ENCODE measurements around the gene STX7.

DNA sequence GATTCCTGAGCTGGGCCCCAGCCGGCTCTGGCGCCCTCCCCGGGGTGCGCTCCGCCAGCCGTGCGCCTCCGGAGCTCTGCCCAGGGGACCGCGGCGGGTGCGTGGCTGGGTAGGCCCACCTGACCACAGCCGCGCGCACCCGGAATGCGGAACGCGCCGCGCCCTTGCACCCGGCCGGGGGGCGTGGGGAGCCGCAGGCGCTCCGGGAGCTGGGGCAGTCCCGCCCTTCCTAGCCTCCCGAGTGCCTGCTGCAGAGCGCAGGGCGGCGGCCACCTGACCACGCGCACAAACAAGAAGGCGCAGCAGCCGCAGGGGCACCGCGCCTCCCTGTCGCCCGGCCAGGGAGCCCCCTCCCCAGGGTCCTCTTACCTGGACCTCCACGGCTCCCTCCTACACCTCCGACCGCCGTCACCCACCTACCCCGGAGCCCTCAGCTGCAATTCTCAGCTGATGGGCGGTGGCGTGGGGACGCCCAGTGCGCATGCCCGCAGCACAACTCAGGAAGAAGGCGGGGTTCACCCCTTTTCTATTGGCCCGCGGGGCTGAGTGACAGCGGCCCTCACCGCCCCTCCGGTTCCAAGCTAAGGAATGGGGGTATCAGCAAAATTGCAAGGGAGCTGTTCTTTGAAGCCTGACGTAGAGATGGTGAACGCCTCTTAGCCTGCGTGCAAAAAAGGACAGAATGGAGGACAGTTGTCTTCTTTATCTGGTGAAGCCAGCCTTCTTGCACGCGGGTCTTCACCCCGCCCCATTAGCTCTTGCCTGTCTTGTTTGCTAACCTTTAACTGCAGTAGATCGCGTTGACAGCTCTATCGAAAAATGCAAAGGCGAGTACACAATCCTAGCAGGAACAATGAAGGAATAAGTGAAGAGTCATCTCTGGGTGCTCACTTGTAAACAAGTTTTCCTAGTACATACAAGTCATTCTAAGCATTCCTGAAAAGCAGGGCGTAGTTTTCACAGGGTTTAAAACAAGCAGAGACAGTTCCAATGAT, at the start of gene STX7:
- TF ChIP-seq CTCF (IDR thresholded peaks at IDR 0.05) (no peak), ARID4B (CRISPR knock-in tag; IDR thresholded peaks at IDR 0.05; ENCODE audit: borderline replicate concordance) (no peak), GABPB1 (CRISPR knock-in tag; IDR thresholded peaks at IDR 0.05) (peak; percentile 57; the same call in 1 of the 2 replicates), E2F1 (CRISPR knock-in tag; IDR thresholded peaks at IDR 0.05) (no peak), USF2 (CRISPR knock-in tag; IDR thresholded peaks at IDR 0.05) (peak; percentile 50; the same call in 1 of the 2 replicates), FOXK1 (CRISPR knock-in tag; IDR thresholded peaks at IDR 0.05) (peak; percentile 56; the same call in 1 of the 2 replicates), CBFB (CRISPR knock-in tag; IDR thresholded peaks at IDR 0.05; ENCODE audit: low read depth) (no peak)
- TF ChIP-seq, protein P1, sequence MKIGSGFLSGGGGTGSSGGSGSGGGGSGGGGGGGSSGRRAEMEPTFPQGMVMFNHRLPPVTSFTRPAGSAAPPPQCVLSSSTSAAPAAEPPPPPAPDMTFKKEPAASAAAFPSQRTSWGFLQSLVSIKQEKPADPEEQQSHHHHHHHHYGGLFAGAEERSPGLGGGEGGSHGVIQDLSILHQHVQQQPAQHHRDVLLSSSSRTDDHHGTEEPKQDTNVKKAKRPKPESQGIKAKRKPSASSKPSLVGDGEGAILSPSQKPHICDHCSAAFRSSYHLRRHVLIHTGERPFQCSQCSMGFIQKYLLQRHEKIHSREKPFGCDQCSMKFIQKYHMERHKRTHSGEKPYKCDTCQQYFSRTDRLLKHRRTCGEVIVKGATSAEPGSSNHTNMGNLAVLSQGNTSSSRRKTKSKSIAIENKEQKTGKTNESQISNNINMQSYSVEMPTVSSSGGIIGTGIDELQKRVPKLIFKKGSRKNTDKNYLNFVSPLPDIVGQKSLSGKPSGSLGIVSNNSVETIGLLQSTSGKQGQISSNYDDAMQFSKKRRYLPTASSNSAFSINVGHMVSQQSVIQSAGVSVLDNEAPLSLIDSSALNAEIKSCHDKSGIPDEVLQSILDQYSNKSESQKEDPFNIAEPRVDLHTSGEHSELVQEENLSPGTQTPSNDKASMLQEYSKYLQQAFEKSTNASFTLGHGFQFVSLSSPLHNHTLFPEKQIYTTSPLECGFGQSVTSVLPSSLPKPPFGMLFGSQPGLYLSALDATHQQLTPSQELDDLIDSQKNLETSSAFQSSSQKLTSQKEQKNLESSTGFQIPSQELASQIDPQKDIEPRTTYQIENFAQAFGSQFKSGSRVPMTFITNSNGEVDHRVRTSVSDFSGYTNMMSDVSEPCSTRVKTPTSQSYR (CRISPR knock-in tag; IDR thresholded peaks at IDR 0.05): no peak

All from WTC11 (cell line).